ENCODE measurements around the gene CCDC71.

DNA sequence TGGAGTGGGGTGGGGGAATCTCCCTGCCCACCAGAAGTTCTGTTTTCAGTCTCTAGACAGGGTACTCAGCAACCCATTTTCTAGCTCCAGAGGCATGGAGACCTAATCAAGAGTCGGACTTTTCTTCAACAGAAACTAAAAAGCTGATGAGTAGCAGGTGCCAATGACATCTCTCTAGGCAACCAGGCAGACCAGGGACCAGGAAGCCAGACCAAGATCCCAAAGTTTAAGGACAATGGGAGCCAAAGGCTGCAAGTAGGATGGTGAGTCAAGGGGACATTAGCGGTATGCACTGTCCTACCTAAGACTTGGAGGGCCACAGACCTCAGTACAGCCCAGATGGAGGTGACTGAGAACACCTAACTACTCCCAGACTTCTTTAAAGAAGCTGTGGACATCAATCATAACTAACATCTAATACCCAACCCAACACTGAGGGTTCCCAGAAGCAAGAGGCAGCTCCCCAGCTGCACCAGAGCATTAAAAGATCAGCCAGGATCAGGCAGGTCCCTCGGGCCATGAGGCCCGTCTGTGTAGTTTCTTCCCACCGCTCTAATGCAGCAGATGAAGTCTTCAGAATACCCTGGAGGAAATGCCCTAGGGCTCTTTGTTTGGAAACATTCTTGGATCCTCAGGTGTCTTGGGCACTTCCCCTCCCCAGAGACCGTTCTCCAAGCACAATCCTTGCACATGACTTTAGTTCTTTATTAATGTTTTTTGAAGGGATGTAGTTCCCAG, 979 bp downstream of the CCDC71 start:
- TF ChIP-seq, protein P1, sequence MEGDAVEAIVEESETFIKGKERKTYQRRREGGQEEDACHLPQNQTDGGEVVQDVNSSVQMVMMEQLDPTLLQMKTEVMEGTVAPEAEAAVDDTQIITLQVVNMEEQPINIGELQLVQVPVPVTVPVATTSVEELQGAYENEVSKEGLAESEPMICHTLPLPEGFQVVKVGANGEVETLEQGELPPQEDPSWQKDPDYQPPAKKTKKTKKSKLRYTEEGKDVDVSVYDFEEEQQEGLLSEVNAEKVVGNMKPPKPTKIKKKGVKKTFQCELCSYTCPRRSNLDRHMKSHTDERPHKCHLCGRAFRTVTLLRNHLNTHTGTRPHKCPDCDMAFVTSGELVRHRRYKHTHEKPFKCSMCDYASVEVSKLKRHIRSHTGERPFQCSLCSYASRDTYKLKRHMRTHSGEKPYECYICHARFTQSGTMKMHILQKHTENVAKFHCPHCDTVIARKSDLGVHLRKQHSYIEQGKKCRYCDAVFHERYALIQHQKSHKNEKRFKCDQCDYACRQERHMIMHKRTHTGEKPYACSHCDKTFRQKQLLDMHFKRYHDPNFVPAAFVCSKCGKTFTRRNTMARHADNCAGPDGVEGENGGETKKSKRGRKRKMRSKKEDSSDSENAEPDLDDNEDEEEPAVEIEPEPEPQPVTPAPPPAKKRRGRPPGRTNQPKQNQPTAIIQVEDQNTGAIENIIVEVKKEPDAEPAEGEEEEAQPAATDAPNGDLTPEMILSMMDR (IDR thresholded peaks at IDR 0.05): no peak
- no peak for TF ChIP-seq POLR2A (IDR thresholded peaks at IDR 0.05)

Measured in uterus (tissue), 2 donors.